Left ventricle myocardium inferior (tissue), 1 donor: ENCODE measurements around the gene GRPR. TPM values are rescaled to one million over a fixed set of nuclear protein-coding genes. Genes with fewer than 3 reads are reported as not detected.

Experiments used
- DNase-seq: peaks from one replicate; pipeline ENCODE4 v3.0.0-alpha.2; 2020
- H3K27ac ChIP-seq: fragments of 200-600 bp; replicated peaks from 2 replicates; pipeline ENCODE4 v1.8.0; 2021
- H3K27me3 ChIP-seq: fragments of 200-600 bp; 2 replicates; pipeline ENCODE4 v1.8.0; 2021; ENCODE audit warnings: low read depth
- H3K36me3 ChIP-seq: fragments of 200-600 bp; 2 replicates; pipeline ENCODE4 v1.8.0; 2021
- H3K4me1 ChIP-seq: fragments of 200-600 bp; 2 replicates; pipeline ENCODE4 v1.8.0; 2021
- H3K4me3 ChIP-seq: fragments of 200-600 bp; 2 replicates; pipeline ENCODE4 v1.8.0; 2021; ENCODE audit warnings: mild to moderate bottlenecking, moderate library complexity
- H3K9me3 ChIP-seq: fragments of 200-600 bp; replicated peaks from 2 replicates; pipeline ENCODE4 v1.8.0; 2021
- intact Hi-C: fragments of 100-400 bp; cut with micrococcal nuclease; formaldehyde crosslinking; loops from one replicate; pipeline ENCODE4 v1.11.0; 2022
- total RNA-seq: library from RNA; stranded (reverse); fragmentation: NEBNext Ultra II Directional; extraction: Animal tissue kit (Norgen Biotek cat#: 25700); gene quantifications from one replicate; pipeline ENCODE4 v1.2.1, GENCODE V29; 2021
- TF ChIP-seq, protein P1 (sequence below): fragments of 200-600 bp; IDR thresholded peaks from 2 replicates; pipeline ENCODE4 v1.8.0; 2021; ENCODE audit warnings: antibody characterized with exemption, mild to moderate bottlenecking, borderline replicate concordance
- donor health status: DM: no; HTN: yes; CAD: no; lungs with severe emphysema.

GRPR gene
- total RNA-seq, 1 donor from 2014 or later, result 0.30 TPM

DNA sequence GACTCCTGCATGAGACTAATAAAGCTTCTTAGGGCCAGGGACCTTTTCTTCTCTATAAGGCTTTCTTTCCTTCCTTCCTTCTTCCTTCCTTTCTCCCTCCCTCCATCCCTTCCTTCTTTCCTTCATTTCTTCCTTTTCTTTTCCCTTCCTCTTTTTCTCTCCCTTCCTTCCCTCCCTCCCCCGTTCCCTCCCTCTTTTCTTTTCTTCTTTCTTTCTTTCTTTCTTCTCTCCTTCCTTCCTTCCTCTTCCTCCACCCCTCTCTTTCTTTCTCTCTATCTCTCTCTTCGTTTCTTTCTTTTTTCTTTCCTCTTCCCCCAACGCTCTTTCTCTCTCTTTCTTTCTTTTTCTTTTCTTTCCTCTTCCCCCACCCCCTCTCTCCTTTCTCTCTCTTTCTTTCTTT is 41.4 kb downstream of the GRPR start:
- H3K4me1 ChIP-seq, result no peaks in the 10 kb centered on the region
- H3K36me3 ChIP-seq, result no peaks in the 10 kb centered on the region
- no peak for DNase-seq
- intact Hi-C loops, result no loop called here
- TF ChIP-seq, protein P1, sequence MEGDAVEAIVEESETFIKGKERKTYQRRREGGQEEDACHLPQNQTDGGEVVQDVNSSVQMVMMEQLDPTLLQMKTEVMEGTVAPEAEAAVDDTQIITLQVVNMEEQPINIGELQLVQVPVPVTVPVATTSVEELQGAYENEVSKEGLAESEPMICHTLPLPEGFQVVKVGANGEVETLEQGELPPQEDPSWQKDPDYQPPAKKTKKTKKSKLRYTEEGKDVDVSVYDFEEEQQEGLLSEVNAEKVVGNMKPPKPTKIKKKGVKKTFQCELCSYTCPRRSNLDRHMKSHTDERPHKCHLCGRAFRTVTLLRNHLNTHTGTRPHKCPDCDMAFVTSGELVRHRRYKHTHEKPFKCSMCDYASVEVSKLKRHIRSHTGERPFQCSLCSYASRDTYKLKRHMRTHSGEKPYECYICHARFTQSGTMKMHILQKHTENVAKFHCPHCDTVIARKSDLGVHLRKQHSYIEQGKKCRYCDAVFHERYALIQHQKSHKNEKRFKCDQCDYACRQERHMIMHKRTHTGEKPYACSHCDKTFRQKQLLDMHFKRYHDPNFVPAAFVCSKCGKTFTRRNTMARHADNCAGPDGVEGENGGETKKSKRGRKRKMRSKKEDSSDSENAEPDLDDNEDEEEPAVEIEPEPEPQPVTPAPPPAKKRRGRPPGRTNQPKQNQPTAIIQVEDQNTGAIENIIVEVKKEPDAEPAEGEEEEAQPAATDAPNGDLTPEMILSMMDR, result no peak
- no peak overlapping the region for H3K27ac ChIP-seq
- H3K9me3 ChIP-seq, result no peaks in the 10 kb centered on the region
- H3K4me3 ChIP-seq, result no peak overlapping the region
- no peaks in the 10 kb centered on the region for H3K27me3 ChIP-seq

DNA sequence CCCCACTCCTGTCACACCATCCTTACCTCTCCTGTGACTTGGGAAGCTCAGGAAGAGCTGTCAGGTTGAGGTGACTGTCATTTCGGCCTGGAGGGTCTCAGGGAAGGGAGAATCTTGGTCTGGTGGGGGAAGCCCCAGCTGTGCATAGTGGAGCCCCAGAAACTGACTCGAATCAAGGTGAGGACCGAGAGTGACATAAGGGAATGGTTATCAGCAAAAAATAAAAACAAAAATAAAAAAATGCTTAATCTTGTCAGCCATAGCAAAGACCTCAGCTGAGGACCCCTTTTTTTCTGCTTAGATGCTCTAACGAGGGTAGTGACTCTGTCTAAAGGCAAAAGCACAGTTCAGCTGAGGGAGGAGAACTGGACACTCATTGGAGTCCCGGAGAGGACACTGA is 43.8 kb downstream of the GRPR start, which contains the start of gene MAGEB17:
Gene MAGEB17, plus strand, starts transcription at position 301 of the 400 bp plus-strand sequence. CDS start 2,902 bp downstream, outside the sequence.
- TF ChIP-seq, protein P1, result no peak
- Histone ChIP-seq H3K27me3 (no peaks in the 10 kb centered on the region), H3K27ac (no peak within 1 kb of the TSS), H3K4me3 (no peak within 1 kb of the TSS), H3K36me3 (no peaks in the 10 kb centered on the region), H3K9me3 (no peaks in the 10 kb centered on the region), H3K4me1 (no peaks in the 10 kb centered on the region)
- intact Hi-C loops, result no loop called here
- no peak for DNase-seq

DNA sequence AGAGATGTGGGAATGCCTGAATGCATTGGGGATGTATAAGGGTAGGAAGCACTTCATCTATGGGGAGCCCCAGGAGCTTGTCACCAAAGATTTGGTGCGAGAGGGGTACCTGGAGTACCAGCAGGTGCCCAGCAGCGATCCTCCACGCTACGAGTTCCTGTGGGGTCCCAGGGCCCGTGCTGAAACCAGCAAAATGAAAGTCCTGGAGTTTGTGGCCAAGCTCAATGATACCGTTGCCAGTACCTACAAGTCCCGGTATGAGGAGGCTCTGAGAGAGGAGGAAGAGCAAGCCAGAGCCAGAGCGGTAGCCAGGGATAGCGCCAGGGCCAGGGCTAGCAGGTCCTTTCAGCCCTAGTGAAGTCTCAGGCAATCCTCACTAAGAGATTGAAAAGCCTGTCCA is 47.7 kb downstream of the GRPR start:
- no peak overlapping the region for H3K27ac ChIP-seq
- H3K9me3 ChIP-seq, result no peaks in the 10 kb centered on the region
- H3K4me3 ChIP-seq, result no peak overlapping the region
- TF ChIP-seq, protein P1, result no peak
- intact Hi-C loops, result no loop called here
- H3K4me1 ChIP-seq, result no peaks in the 10 kb centered on the region
- DNase-seq, result no peak
- H3K27me3 ChIP-seq, result no peaks in the 10 kb centered on the region
- H3K36me3 ChIP-seq, result no peaks in the 10 kb centered on the region

DNA sequence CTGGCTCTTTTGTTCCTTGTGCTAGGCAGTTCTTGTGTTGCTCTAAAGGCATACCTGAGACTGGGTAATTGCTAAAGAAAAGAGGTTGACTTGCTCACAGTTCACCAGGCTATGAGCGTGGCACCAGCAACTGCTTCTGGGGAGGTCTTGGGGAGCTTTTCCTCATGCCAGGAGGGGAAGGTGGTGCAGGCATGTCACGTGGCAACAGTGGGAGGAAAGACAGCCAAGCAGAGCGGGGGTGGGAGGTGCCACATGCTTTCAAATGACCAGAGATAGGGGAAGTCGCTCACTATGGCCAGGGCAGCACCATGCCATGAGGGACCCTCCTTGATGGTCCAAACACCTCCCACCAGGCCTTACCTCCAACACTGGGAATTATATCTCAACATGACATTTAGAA is 48.6 kb downstream of the GRPR start:
- Histone ChIP-seq H3K9me3 (no peaks in the 10 kb centered on the region), H3K4me3 (no peak overlapping the region), H3K27ac (no peak overlapping the region), H3K27me3 (no peaks in the 10 kb centered on the region), H3K4me1 (no peaks in the 10 kb centered on the region), H3K36me3 (no peaks in the 10 kb centered on the region)
- DNase-seq, result no peak
- TF ChIP-seq, protein P1, result no peak
- intact Hi-C loops, result no loop called here

DNA sequence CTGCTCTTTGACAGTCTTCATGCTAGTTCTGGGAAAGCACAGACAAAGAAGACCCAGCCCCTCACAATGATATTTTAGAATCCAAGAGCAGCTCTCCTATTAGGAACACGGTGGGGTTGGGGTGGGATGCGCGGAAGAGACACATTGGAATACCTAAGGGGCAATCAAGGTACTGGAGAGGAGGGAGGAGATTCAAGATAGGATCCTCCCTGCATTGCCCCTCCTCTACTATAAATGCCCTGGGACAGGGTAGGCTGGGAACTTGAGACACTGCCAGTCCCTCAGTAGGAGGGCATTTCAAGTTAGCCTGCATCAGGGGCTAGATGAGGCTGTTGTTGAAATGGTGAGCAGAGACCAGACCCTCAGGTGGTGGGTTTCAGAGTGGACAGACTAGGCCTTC is 49.0 kb downstream of the GRPR start:
- Histone ChIP-seq H3K4me1 (no peaks in the 10 kb centered on the region), H3K27ac (no peak overlapping the region), H3K36me3 (no peaks in the 10 kb centered on the region), H3K4me3 (no peak overlapping the region), H3K27me3 (no peaks in the 10 kb centered on the region), H3K9me3 (no peaks in the 10 kb centered on the region)
- intact Hi-C loops, result no loop called here
- TF ChIP-seq, protein P1, result no peak
- DNase-seq, result no peak
